Muscle of back (tissue), 11 donors: ENCODE data around the gene PRPF6. TPM values are rescaled to one million over a fixed set of nuclear protein-coding genes. Genes with fewer than 3 reads are reported as not detected.
A peak's percentile ranks its signal among the peaks of the same experiment; 100 is the strongest.

Experiments
- DNase-seq, 3 donors: peaks; one replicate each; pipeline versions ENCODE4 v3.0.0 to v3.0.0-alpha.2; 2013
- polyA plus RNA-seq, 10 donors: library from polyadenylated mRNA; unstranded; fragments of 120-200 nt; gene quantifications; one replicate each; pipeline ENCODE4 v1.2.1, GENCODE V29; 2013; ENCODE audit not compliant: insufficient read length in 10 of 10

Gene PRPF6
- polyA plus RNA-seq, 10 donors: 45.9 to 58.2 (median 52.8) TPM

GRCh38 chr20:64074184-64074789 is 93.4 kb downstream of the PRPF6 start:
- DNase-seq: no peak

- no peak for DNase-seq
These were observed 94.0 kb downstream of the PRPF6 start for GRCh38 chr20:64074963-64075362.

- no peak for DNase-seq
These were observed 94.6 kb downstream of the PRPF6 start for GRCh38 chr20:64075556-64075955.

GRCh38 chr20:64076061-64076997 is 95.4 kb downstream of the PRPF6 start:
- no peak for DNase-seq

GRCh38 chr20:64077094-64077493 is 96.2 kb downstream of the PRPF6 start:
- no peak for DNase-seq

- no peak for DNase-seq
These were observed 96.6 kb downstream of the PRPF6 start for GRCh38 chr20:64077541-64077875.

GRCh38 chr20:64077876-64078551 is 97.1 kb downstream of the PRPF6 start:
- no peak for DNase-seq

- DNase-seq: no peak
These were observed 98.0 kb downstream of the PRPF6 start for GRCh38 chr20:64078934-64079272.

- DNase-seq: peak; percentile 60 to 89 (median 88)
These were observed 98.5 kb downstream of the PRPF6 start, which contains the start of gene RGS19 for GRCh38 chr20:64079273-64080012. Gene RGS19 (minus strand): TSS chr20:64079518. CDS start chr20:64076886, 2,632 bp downstream.

GRCh38 chr20:64080013-64080812 is 99.3 kb downstream of the PRPF6 start, which contains the start of gene OPRL1:
Gene OPRL1 (plus strand): TSS chr20:64080082. CDS start chr20:64092721, 12,639 bp downstream.
- DNase-seq: peak in 1 of 3 donors; percentile 60

- DNase-seq: no peak
These were observed 100.1 kb downstream of the PRPF6 start for GRCh38 chr20:64080813-64081623.

GRCh38 chr20:64081624-64081964 is 100.7 kb downstream of the PRPF6 start:
- no peak for DNase-seq

- DNase-seq: no peak
These were observed 101.3 kb downstream of the PRPF6 start for GRCh38 chr20:64082126-64082731.

Other genes with a start within 250 kb of the PRPF6 start
- gene LIME1, start 244.5 kb upstream of the PRPF6 start, polyA plus RNA-seq: 1 to 10 TPM; 1.9 to 9.7 (median 4.5) TPM
- 100 to 1,000 TPM in 9 of 10 donors, 10 to 100 TPM in 1; 88.5 to 165 (median 112) TPM for gene SLC2A4RG, start 241.4 kb upstream of the PRPF6 start, polyA plus RNA-seq
- 10 to 100 TPM; 12.8 to 17.3 (median 14.8) TPM for gene ZBTB46, start 149.9 kb upstream of the PRPF6 start, polyA plus RNA-seq
- gene ABHD16B, start 119.6 kb upstream of the PRPF6 start, polyA plus RNA-seq: not detected
- gene TPD52L2, start 115.9 kb upstream of the PRPF6 start, polyA plus RNA-seq: 10 to 100 TPM; 65.5 to 85.7 (median 77.4) TPM
- 10 to 100 TPM; 24.0 to 32.5 (median 29.9) TPM for gene DNAJC5, start 86.0 kb upstream of the PRPF6 start, polyA plus RNA-seq
- 10 to 100 TPM; 28.3 to 58.9 (median 41.3) TPM for gene UCKL1, start 24.7 kb upstream of the PRPF6 start, polyA plus RNA-seq
- 10 to 100 TPM; 19.3 to 30.6 (median 23.8) TPM for gene ZNF512B, start 11.2 kb upstream of the PRPF6 start, polyA plus RNA-seq
- 1 to 10 TPM; 2.1 to 4.2 (median 3.0) TPM for gene SAMD10, start 1.5 kb upstream of the PRPF6 start, polyA plus RNA-seq
- gene C20orf204, start 55.0 kb downstream of the PRPF6 start, polyA plus RNA-seq: 1 to 10 TPM in 2 of 10 donors, under 1 TPM in 8; 0.42 to 1.1 (median 0.66) TPM
- gene SOX18, start 68.5 kb downstream of the PRPF6 start, polyA plus RNA-seq: 10 to 100 TPM in 7 of 10 donors, 1 to 10 TPM in 3; 7.0 to 16.8 (median 10.7) TPM
- gene TCEA2, start 82.1 kb downstream of the PRPF6 start, polyA plus RNA-seq: 10 to 100 TPM; 38.5 to 50.1 (median 42.5) TPM
- gene RGS19, start 98.4 kb downstream of the PRPF6 start, polyA plus RNA-seq: 10 to 100 TPM in 1 of 10 donors, 1 to 10 TPM in 9; 4.4 to 10.2 (median 5.6) TPM
- 1 to 10 TPM in 8 of 10 donors, under 1 TPM in 2; 0.71 to 1.8 (median 1.1) TPM for gene OPRL1, start 99.0 kb downstream of the PRPF6 start, polyA plus RNA-seq
- gene LKAAEAR1, start 103.3 kb downstream of the PRPF6 start, polyA plus RNA-seq: under 1 TPM in 3 of 10 donors, not detected in 7; 0.16 to 0.38 (median 0.23) TPM
- gene NPBWR2, start 126.4 kb downstream of the PRPF6 start, polyA plus RNA-seq: not detected
- under 1 TPM; 0.05 to 0.78 (median 0.11) TPM for gene MYT1, start 183.3 kb downstream of the PRPF6 start, polyA plus RNA-seq